Activated B cell treated with CpG ODN at 0.5 μM for 24 hours (primary cell): Measurements from ENCODE around the gene TRPM6. TPM values are rescaled to one million over a fixed set of nuclear protein-coding genes. Genes with fewer than 3 reads are reported as not detected.

ENCODE experiments used
- ATAC-seq: fragments of 200-7000 bp; cut with Tn5 transposase; one replicate; pipeline ENCODE4 v1.10.0; 2021; ENCODE audit warnings: low read depth, mild to moderate bottlenecking, moderate library complexity
- CTCF ChIA-PET: fragments of 350-600 bp; sonication (Branson Sonifier 250); formaldehyde crosslinking; loops from one replicate; lab custom pipeline; 2021; ENCODE audit warnings: antibody characterized with exemption; lab: Charles Lee
- POLR2A ChIA-PET: fragments of 350-600 bp; sonication (Branson Sonifier 250); formaldehyde crosslinking; loops from one replicate; lab custom pipeline; 2021; ENCODE audit warnings: antibody characterized with exemption; lab: Charles Lee
- DNase-seq: peaks from one replicate; pipeline ENCODE4 v3.0.0; 2022
- H3K27ac Mint-ChIP-seq: one replicate; pipeline ENCODE4 v1.8.0; 2020; ENCODE audit warnings: mixed read lengths
- H3K27me3 Mint-ChIP-seq: one replicate; pipeline ENCODE4 v1.8.0; 2021; ENCODE audit warnings: mixed read lengths
- H3K36me3 Mint-ChIP-seq: one replicate; pipeline ENCODE4 v1.8.0; 2021; ENCODE audit warnings: low read depth, mixed read lengths
- H3K4me1 Mint-ChIP-seq: one replicate; pipeline ENCODE4 v1.8.0; 2021; ENCODE audit warnings: mixed read lengths
- H3K4me3 Mint-ChIP-seq: one replicate; pipeline ENCODE4 v1.8.0; 2020; ENCODE audit warnings: mild to moderate bottlenecking, mixed read lengths
- H3K9me3 Mint-ChIP-seq: one replicate; pipeline ENCODE4 v1.8.0; 2020; ENCODE audit warnings: mixed read lengths
- intact Hi-C: fragments of 100-400 bp; cut with micrococcal nuclease; formaldehyde crosslinking; loops from one replicate; pipeline ENCODE4 v1.15.1; 2024
- total RNA-seq: library from RNA; stranded (reverse); gene quantifications from 2 replicates; pipeline ENCODE4 v1.2.3, GENCODE V29; 2022
- TF ChIP-seq, protein P1 (sequence below): fragments of 200-600 bp; IDR thresholded peaks from one replicate; pipeline ENCODE4 v1.8.0; 2022; ENCODE audit warnings: antibody characterized with exemption, mild to moderate bottlenecking

The TRPM6 gene
- total RNA-seq, 1 donor from 2014 or later = not detected

DNA sequence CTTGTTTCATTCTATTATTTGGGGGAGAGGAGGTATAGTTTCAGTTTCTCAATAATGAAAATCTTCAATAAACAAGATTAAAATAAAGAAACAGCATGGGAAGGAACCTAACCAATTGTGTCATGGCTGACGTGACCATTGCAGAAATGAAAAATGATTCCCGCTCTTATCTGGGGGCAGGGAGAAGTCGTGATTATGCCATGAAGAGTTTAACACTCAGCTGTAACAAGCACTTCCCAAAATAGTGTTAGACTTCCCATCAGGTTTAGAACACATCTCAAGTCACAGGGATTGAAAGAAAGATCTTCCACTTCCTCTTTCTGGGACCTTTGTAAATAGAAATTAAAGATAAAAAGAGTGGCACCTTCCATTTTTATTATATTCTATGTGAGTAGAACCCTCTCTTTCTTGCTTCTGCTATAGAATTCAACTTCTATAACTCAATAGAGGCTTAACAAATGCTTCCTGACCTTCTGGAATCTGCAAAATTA lies 122.2 kb downstream of the TRPM6 start:
- Mint-ChIP-seq H3K36me3 (no peaks in the 10 kb centered on the region), H3K27me3 (peaks cover 27% of the 10 kb centered on the region), H3K9me3 (no peaks in the 10 kb centered on the region), H3K4me3 (no peak overlapping the region), H3K4me1 (no peaks in the 10 kb centered on the region), H3K27ac (no peak overlapping the region)
- intact Hi-C loops = no loop called here
- ATAC-seq (no peak), DNase-seq (no peak)
- TF ChIP-seq, protein P1, sequence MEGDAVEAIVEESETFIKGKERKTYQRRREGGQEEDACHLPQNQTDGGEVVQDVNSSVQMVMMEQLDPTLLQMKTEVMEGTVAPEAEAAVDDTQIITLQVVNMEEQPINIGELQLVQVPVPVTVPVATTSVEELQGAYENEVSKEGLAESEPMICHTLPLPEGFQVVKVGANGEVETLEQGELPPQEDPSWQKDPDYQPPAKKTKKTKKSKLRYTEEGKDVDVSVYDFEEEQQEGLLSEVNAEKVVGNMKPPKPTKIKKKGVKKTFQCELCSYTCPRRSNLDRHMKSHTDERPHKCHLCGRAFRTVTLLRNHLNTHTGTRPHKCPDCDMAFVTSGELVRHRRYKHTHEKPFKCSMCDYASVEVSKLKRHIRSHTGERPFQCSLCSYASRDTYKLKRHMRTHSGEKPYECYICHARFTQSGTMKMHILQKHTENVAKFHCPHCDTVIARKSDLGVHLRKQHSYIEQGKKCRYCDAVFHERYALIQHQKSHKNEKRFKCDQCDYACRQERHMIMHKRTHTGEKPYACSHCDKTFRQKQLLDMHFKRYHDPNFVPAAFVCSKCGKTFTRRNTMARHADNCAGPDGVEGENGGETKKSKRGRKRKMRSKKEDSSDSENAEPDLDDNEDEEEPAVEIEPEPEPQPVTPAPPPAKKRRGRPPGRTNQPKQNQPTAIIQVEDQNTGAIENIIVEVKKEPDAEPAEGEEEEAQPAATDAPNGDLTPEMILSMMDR = no peak
- POLR2A ChIA-PET = no interaction called here
- CTCF ChIA-PET = no interaction called here

DNA sequence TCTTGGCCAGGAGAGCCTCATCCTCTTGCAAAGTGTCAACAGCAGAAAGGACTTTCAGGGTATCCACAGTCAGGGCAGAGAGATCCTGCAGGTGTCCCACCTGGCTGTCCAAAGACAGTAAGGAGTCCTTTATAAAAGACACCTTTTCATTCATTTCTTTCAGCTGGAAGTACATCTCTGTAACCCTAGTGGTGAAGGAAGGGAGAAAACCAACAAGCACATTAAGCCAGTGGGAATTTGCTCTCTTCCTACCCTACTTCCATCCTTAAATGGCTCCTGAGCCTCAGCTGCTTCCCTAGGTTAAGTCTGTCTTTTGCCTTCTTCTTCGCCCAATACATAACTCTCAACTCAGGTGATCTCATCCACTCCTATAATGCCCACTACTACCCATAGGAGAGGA lies 124.8 kb downstream of the TRPM6 start:
- no peaks in the 10 kb centered on the region for H3K4me1 Mint-ChIP-seq
- intact Hi-C loops = no loop called here
- ChIA-PET CTCF (no interaction called here), POLR2A (no interaction called here)
- no peaks in the 10 kb centered on the region for H3K9me3 Mint-ChIP-seq
- H3K27me3 Mint-ChIP-seq = peaks cover 15% of the 10 kb centered on the region
- DNase-seq (no peak), ATAC-seq (no peak)
- no peak overlapping the region for H3K4me3 Mint-ChIP-seq
- TF ChIP-seq, protein P1 = no peak
- no peaks in the 10 kb centered on the region for H3K36me3 Mint-ChIP-seq
- no peak overlapping the region for H3K27ac Mint-ChIP-seq

DNA sequence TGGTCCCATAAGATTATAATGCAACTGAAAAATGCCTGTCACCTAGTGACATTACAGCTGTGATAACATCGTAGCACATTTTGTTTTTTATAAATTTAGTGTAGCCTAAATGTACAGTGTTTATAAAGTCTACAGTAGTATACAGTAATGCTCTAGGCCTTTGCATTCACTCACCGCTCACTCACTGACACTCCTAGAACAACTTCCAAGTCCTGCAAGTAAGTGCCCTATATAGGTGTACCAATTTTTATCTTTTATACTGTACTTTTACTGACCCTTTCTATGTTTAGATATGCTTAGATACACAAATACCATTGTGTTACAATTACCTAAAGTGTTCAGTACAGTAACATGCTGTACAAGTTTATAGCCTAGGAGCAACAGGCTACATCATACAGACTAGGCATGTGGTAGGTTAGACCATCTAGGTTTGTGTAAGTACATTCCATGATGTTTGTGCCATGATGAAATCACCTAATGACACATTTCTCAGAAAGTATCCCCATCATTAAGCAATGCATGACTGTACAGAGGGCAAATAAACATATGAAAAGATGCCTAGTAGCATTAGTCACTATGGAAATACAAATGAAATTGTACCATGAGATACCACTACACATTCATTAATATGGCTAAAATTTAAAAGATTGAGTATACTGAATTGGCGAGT lies 127.6 kb downstream of the TRPM6 start:
- DNase-seq (no peak), ATAC-seq (no peak)
- Mint-ChIP-seq H3K4me1 (no peaks in the 10 kb centered on the region), H3K27ac (no peak overlapping the region), H3K27me3 (peaks cover 15% of the 10 kb centered on the region), H3K4me3 (no peak overlapping the region), H3K9me3 (no peaks in the 10 kb centered on the region), H3K36me3 (no peaks in the 10 kb centered on the region)
- ChIA-PET CTCF (no interaction called here), POLR2A (no interaction called here)
- TF ChIP-seq, protein P1 = no peak
- intact Hi-C loops = no loop called here

DNA sequence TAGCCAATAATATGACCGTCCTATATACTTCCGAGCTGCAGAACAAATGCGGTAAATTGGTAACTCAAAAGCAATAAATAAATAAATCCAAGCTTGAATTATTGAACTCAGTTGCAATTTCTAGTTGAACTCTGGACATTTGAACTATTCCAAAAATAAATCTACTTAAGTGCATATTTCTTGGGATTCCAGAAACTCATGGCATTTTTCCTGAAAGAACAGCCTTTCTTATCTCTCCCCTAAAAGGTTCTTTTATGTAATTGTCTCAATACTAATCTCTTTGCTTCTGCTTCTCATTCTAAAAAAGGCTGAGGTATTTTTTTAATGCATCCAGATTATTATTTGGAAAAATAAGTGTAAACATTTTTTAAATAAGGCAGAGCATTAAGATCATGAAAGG lies 131.7 kb downstream of the TRPM6 start:
- Mint-ChIP-seq H3K27ac (no peak overlapping the region), H3K36me3 (no peaks in the 10 kb centered on the region), H3K9me3 (no peaks in the 10 kb centered on the region), H3K4me1 (no peaks in the 10 kb centered on the region), H3K4me3 (no peak overlapping the region), H3K27me3 (peaks cover 8% of the 10 kb centered on the region)
- TF ChIP-seq, protein P1 = no peak
- DNase-seq (no peak), ATAC-seq (no peak)
- intact Hi-C loops = no loop called here
- ChIA-PET POLR2A (no interaction called here), CTCF (interaction anchor here (0.6 kb wide), 1 partner anchor 196 kb away, joined by 3 read pairs; no protein-coding TSS in a partner anchor)

DNA sequence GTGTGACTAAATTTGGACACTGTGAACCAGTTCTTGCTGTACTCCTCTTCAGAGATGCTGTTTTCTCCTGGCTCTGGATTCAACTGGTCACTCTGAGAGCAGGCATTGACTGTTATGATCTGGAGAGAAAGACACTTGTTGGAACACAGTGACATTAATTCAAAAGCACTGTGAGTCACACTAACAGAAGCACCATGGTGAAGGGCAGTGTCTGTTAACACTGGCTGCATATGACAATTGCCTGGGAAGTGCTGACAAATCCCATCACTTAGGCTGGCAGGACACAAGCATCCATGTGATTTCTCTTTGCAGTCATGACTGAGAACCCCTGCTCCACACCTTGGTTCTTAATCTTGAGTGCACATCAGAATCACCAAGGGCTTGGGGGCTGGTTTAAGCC lies 132.4 kb downstream of the TRPM6 start:
- H3K27me3 Mint-ChIP-seq = peaks cover 8% of the 10 kb centered on the region
- H3K9me3 Mint-ChIP-seq = no peaks in the 10 kb centered on the region
- H3K4me1 Mint-ChIP-seq = no peaks in the 10 kb centered on the region
- H3K4me3 Mint-ChIP-seq = no peak overlapping the region
- ChIA-PET POLR2A (no interaction called here), CTCF (no interaction called here)
- DNase-seq = no peak
- no peaks in the 10 kb centered on the region for H3K36me3 Mint-ChIP-seq
- TF ChIP-seq, protein P1 = no peak
- no peak overlapping the region for H3K27ac Mint-ChIP-seq
- ATAC-seq = no peak
- intact Hi-C loops = no loop called here
